Adipocyte (in vitro differentiated cells): Measurements from ENCODE around the gene LITAFD.

Experiments
- DNase-seq: peaks from one replicate; pipeline ENCODE4 v3.0.0-alpha.2; 2015; ENCODE audit warnings: low read depth
- H3K27me3 ChIP-seq: replicated peaks from 2 replicates; pipeline ENCODE4 v1.7.0; 2013; ENCODE audit warnings: mild to moderate bottlenecking, low read length, moderate library complexity; ENCODE audit not compliant: control insufficient read depth, insufficient read depth
- H3K36me3 ChIP-seq: 2 replicates; pipeline ENCODE4 v1.7.0; 2013; ENCODE audit warnings: low read length, mild to moderate bottlenecking, moderate library complexity; ENCODE audit not compliant: control insufficient read depth, insufficient read depth, severe bottlenecking
- H3K4me1 ChIP-seq: 2 replicates; pipeline ENCODE4 v1.7.0; 2013; ENCODE audit warnings: mild to moderate bottlenecking, low read length, moderate library complexity; ENCODE audit not compliant: control insufficient read depth, insufficient read depth
- H3K4me3 ChIP-seq: 2 replicates; pipeline ENCODE4 v1.7.0; 2013; ENCODE audit warnings: mild to moderate bottlenecking, low read length, moderate library complexity
- H3K9ac ChIP-seq: 2 replicates; pipeline ENCODE4 v1.7.0; 2013; ENCODE audit warnings: mild to moderate bottlenecking, low read length, moderate library complexity
- H3K9me3 ChIP-seq: 2 replicates; pipeline ENCODE4 v1.7.0; 2013; ENCODE audit warnings: mild to moderate bottlenecking, low read length, moderate library complexity; ENCODE audit not compliant: control insufficient read depth

LITAFD gene

GRCh38 chr16:8848939-8849391, 33.2 kb upstream of the LITAFD start:
- Histone ChIP-seq H3K4me1 (peaks cover 25% of the 10 kb centered on the region), H3K27me3 (no peaks in the 10 kb centered on the region), H3K9ac (peak overlapping the region; percentile 42), H3K36me3 (peaks cover 59% of the 10 kb centered on the region), H3K4me3 (no peak overlapping the region), H3K9me3 (no peaks in the 10 kb centered on the region)
- DNase-seq: peak; percentile 39

DNA sequence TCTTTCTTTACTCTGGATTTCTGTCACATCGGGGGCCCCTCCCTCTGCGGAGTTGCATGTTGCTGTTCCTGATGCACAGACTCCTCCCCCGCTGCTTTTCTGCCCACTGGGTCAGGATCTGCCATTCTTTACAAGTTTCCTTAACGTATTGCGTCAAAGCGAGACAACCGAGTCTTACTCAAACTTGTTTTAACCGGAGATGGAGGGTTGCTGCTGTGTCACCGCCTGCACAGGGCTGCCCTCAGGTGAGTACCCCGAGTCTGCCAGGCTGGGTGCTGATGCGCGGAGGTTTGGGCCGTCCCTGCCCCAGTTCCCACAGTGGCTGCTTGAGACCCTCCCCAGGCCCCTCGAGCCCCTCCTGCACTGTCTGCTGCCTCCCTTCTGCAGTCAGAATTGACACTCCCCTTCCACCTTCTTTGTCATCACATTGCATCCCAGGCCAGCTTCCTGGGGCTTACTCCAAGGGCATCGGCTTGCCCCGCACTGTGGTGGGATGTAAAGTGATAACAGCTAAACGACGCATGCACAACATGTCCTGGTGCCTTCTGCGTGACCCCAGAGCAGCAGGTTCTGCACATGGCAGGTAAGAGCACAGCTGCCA, 32.6 kb upstream of the LITAFD start:
- Histone ChIP-seq H3K4me1 (peaks cover 25% of the 10 kb centered on the region), H3K9me3 (no peaks in the 10 kb centered on the region), H3K4me3 (no peak overlapping the region), H3K36me3 (peaks cover 62% of the 10 kb centered on the region), H3K27me3 (no peaks in the 10 kb centered on the region), H3K9ac (peak overlapping the region; percentile 42)
- no peak for DNase-seq

DNA sequence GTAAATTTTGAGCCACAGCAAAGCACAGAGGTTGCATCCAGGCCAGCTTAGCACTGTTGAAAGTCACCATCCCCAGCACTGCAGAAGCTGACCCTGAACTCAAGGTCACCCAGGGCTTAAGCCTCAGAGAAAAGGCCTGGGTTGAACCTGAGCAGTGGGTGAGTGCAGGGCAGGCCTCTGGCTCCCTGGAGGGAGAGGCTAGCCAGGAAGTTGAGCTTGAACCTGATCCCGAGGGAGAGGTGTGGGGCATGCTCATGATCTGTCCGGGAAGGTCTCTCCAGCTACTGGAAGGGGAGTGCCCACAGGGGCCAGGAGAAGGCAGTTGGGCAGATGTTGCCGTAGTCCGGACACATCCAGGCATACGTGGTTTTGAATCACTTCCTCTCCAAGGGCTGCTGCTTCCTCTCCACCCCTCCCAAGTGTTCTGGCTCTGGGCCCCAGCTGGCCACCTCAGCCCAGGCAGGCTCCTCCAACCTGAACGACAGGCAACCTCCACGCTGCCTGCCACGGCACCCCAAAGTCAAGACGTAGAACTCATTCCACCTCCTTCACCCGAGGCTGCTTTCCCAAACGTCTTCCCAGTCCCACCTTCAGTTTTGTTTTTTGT, 31.8 kb upstream of the LITAFD start:
- peaks cover 25% of the 10 kb centered on the region for H3K4me1 ChIP-seq
- H3K9me3 ChIP-seq: no peaks in the 10 kb centered on the region
- peaks cover 70% of the 10 kb centered on the region for H3K36me3 ChIP-seq
- H3K4me3 ChIP-seq: no peak overlapping the region
- no peaks in the 10 kb centered on the region for H3K27me3 ChIP-seq
- H3K9ac ChIP-seq: peak overlapping the region; percentile 42
- peak; percentile 40 for DNase-seq

DNA sequence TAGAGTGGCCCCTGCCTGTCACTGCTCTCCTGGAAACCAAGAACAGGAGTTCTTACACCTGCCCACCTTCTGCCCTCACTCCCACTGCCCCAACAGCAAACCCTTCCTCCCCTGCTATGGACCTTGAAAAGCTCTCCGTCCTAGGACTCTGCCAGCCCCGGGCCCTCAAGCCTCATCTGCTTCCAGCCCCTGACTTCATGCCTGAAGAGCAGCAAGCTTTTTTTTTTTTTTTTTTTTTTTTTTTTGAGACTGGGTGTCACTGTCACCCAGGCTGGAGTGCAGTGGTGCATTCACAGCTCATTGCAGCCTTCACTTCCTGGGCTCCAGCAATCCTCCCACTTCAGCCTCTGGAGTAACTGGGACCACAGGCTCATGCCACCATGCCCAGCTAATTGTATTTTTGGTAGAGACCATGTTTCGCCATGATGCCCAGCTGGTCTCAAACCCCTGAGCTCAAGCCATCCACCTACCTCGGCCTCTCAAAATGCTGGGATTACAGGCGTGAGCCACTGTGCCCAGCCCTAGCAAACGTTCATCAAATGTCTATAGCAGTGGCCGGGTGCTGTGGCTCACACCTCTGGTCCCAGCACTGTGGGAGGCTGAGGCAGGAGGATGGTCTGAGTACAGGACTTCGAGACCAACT, 30.3 kb upstream of the LITAFD start:
- Histone ChIP-seq H3K4me3 (no peak overlapping the region), H3K27me3 (no peaks in the 10 kb centered on the region), H3K9ac (no peak overlapping the region), H3K36me3 (peaks cover 76% of the 10 kb centered on the region), H3K4me1 (peaks cover 29% of the 10 kb centered on the region), H3K9me3 (no peaks in the 10 kb centered on the region)
- DNase-seq: no peak

GRCh38 chr16:8852534-8852933, 29.6 kb upstream of the LITAFD start:
- H3K27me3 ChIP-seq: no peaks in the 10 kb centered on the region
- no peak for DNase-seq
- H3K9ac ChIP-seq: no peak overlapping the region
- peaks cover 78% of the 10 kb centered on the region for H3K36me3 ChIP-seq
- peaks cover 29% of the 10 kb centered on the region for H3K4me1 ChIP-seq
- H3K9me3 ChIP-seq: no peaks in the 10 kb centered on the region
- no peak overlapping the region for H3K4me3 ChIP-seq

DNA sequence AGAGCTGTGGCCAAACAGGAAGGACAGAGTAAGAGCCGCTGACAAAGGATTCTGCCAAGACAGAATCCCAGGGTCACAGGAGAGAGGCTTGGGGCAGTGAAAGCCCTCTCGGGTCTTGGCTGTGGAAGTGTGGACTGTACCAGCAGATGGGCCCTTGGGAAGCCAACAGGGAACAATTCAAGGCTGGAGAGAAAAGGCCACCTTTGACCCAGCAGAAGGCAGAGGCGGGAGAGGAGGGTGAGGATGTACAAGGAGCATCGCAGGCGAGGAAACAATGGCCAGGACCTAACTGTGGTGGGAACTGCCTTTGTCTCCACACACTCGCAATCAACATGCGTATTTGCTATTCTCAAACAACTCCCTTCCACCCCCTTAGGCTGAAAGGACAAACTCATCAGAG, 29.0 kb upstream of the LITAFD start:
- DNase-seq: no peak
- Histone ChIP-seq H3K9ac (no peak overlapping the region), H3K4me3 (no peak overlapping the region), H3K36me3 (peaks cover 76% of the 10 kb centered on the region), H3K27me3 (no peaks in the 10 kb centered on the region), H3K4me1 (peaks cover 29% of the 10 kb centered on the region), H3K9me3 (no peaks in the 10 kb centered on the region)

GRCh38 chr16:8853611-8854010, 28.5 kb upstream of the LITAFD start:
- no peak overlapping the region for H3K4me3 ChIP-seq
- H3K27me3 ChIP-seq: no peaks in the 10 kb centered on the region
- DNase-seq: no peak
- H3K9ac ChIP-seq: no peak overlapping the region
- H3K4me1 ChIP-seq: peaks cover 27% of the 10 kb centered on the region
- no peaks in the 10 kb centered on the region for H3K9me3 ChIP-seq
- H3K36me3 ChIP-seq: peaks cover 76% of the 10 kb centered on the region

DNA sequence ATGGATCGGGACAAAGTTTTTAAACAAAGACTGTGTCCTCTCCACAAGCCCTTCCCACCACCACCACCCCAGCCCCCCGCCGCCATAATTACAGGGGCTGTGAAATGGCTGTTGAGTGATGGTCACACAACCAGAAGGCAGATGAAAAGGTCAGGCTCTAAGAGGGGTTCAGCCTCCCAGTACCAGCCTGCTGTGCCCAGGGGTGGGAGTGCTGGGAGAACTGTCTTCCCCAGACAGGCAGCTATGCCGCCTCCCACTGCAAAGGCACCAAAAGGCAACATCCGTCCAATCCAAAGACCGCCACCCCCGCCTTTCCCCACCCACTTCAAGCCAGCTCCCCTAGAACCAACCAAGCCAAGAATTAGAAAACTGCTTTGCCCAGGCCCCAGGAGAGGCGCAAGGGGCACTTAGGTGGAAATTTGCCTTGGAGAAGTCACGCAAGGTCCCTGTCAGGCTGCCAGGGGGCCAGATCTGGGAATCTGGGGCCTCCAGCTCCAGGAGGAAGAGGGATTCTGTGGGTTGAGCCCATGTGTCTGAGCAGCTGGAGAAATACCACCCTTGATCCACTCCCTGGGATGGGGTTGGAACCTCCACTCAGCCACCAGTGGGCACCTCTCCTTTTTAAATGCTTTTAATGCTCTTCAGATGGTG, 27.7 kb upstream of the LITAFD start:
- DNase-seq: no peak
- Histone ChIP-seq H3K4me3 (no peak overlapping the region), H3K9me3 (no peaks in the 10 kb centered on the region), H3K36me3 (peaks cover 76% of the 10 kb centered on the region), H3K9ac (no peak overlapping the region), H3K4me1 (peaks cover 21% of the 10 kb centered on the region), H3K27me3 (no peaks in the 10 kb centered on the region)

GRCh38 chr16:8855051-8855786, 26.9 kb upstream of the LITAFD start:
- Histone ChIP-seq H3K9ac (no peak overlapping the region), H3K4me3 (no peak overlapping the region), H3K9me3 (no peaks in the 10 kb centered on the region), H3K27me3 (no peaks in the 10 kb centered on the region), H3K4me1 (peaks cover 21% of the 10 kb centered on the region), H3K36me3 (peaks cover 68% of the 10 kb centered on the region)
- no peak for DNase-seq

DNA sequence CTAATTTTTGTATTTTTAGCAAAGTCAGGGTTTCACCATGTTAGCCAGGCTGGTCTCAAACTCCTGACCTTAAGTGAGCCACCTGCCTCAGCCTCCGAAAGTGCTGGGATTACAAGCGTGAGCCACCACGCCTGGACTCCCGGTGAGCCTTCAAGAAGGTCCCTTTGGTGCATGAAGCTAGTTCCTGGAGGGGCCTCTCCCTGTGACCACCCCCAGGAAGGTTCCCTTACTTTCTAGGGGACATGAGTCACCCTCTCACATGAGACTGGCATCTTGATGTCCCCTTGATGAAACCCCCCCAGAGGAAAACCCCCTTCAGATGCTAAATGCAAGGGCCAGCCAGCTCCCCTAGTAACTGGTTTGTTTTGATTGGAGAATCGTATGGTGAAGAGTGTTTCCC, 26.2 kb upstream of the LITAFD start:
- Histone ChIP-seq H3K9me3 (no peaks in the 10 kb centered on the region), H3K27me3 (no peaks in the 10 kb centered on the region), H3K36me3 (peaks cover 68% of the 10 kb centered on the region), H3K4me1 (peaks cover 20% of the 10 kb centered on the region), H3K4me3 (no peak overlapping the region), H3K9ac (no peak overlapping the region)
- no peak for DNase-seq
